Erythroblast (primary cell): ENCODE data around the gene LONP2.

Experiments used
- GATA1 ChIP-seq: IDR thresholded peaks from 2 replicates; pipeline ENCODE4 v1.6.1; 2011; ENCODE audit warnings: low read depth, mild to moderate bottlenecking, control low read depth, low read length, moderate library complexity
- POLR2A ChIP-seq: IDR thresholded peaks from 2 replicates; pipeline ENCODE4 v1.6.1; 2011; ENCODE audit warnings: mild to moderate bottlenecking, low read length

DNA sequence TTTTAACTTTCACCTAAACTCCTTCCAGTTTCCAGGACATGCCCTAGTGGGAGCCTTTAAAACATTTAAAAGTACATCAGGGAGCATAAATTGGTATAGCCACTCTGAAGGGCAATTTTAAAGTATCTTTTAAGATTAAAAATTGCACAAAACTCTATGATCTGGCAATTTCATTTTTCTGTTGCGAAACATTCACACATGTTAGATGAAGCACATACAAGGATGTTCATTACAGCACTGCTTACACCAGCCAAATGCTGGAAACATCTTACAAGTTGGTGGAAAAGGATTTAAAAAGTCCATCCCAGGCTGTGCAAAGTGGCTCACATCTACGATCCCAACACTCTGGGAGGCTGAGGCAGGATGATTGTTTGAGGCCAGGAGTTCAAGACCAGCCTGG is 26.4 kb upstream of the LONP2 start:
- no peak for TF ChIP-seq POLR2A
- TF ChIP-seq GATA1 = no peak
